ENCODE data around the gene CPSF4.

The CPSF4 gene

GRCh38 chr7:99438573-99439480 is at the start of gene CPSF4, which contains the start of gene PTCD1:
CPSF4 (plus strand) TSS chr7:99438943; CDS start chr7:99439083, 140 bp downstream.
PTCD1 (minus strand) TSS chr7:99438798; CDS start chr7:99435242, 3,556 bp downstream.
- DNase-seq (ENCODE audit: low read depth in 2 of 2) = peak; percentile 83 to 85

GRCh38 chr7:99389772-99390171 is 49.0 kb upstream of the CPSF4 start:
- DNase-seq (ENCODE audit: low read depth in 2 of 2) = no peak

GRCh38 chr7:99390941-99391602 is 47.7 kb upstream of the CPSF4 start:
- DNase-seq (ENCODE audit: low read depth in 2 of 2) = no peak

GRCh38 chr7:99392046-99392445 is 46.7 kb upstream of the CPSF4 start:
- DNase-seq (ENCODE audit: low read depth in 2 of 2) = no peak

GRCh38 chr7:99392659-99393354 is 45.9 kb upstream of the CPSF4 start:
- DNase-seq (ENCODE audit: low read depth in 2 of 2) = peak; percentile 60 to 62

GRCh38 chr7:99393355-99394187 is 45.2 kb upstream of the CPSF4 start:
- no peak for DNase-seq (ENCODE audit: low read depth in 2 of 2)

GRCh38 chr7:99394188-99394502 is 44.6 kb upstream of the CPSF4 start:
- DNase-seq (ENCODE audit: low read depth in 2 of 2) = no peak

- no peak for DNase-seq (ENCODE audit: low read depth in 2 of 2)
Observed at GRCh38 chr7:99395616-99396327, 43.0 kb upstream of the CPSF4 start.

- DNase-seq (ENCODE audit: low read depth in 2 of 2) = no peak
Observed at GRCh38 chr7:99396418-99397296, 42.1 kb upstream of the CPSF4 start.

- no peak for DNase-seq (ENCODE audit: low read depth in 2 of 2)
Observed at GRCh38 chr7:99397297-99397983, 41.3 kb upstream of the CPSF4 start.

GRCh38 chr7:99398891-99399445 is 39.8 kb upstream of the CPSF4 start:
- DNase-seq (ENCODE audit: low read depth in 2 of 2) = no peak

- DNase-seq (ENCODE audit: low read depth in 2 of 2) = no peak
Observed at GRCh38 chr7:99399597-99399996, 39.1 kb upstream of the CPSF4 start.

GRCh38 chr7:99402854-99403253 is 35.9 kb upstream of the CPSF4 start:
- no peak for DNase-seq (ENCODE audit: low read depth in 2 of 2)

- DNase-seq (ENCODE audit: low read depth in 2 of 2) = no peak
Observed at GRCh38 chr7:99403764-99404163, 35.0 kb upstream of the CPSF4 start.

GRCh38 chr7:99404235-99404976 is 34.3 kb upstream of the CPSF4 start:
- DNase-seq (ENCODE audit: low read depth in 2 of 2) = no peak

- no peak for DNase-seq (ENCODE audit: low read depth in 2 of 2)
Observed at GRCh38 chr7:99404977-99405320, 33.8 kb upstream of the CPSF4 start.

- DNase-seq (ENCODE audit: low read depth in 2 of 2) = no peak
Observed at GRCh38 chr7:99406557-99406956, 32.2 kb upstream of the CPSF4 start.

- DNase-seq (ENCODE audit: low read depth in 2 of 2) = peak in 1 of 2 donors; percentile 20
Observed at GRCh38 chr7:99407872-99408378, 30.8 kb upstream of the CPSF4 start.
